H1 (cell line): ENCODE results near the gene PSMB1. TPM values are rescaled to one million over a fixed set of nuclear protein-coding genes. Genes with fewer than 3 reads are reported as not detected.

ENCODE experiments used
- ATF2 ChIP-seq: IDR thresholded peaks from 2 replicates; pipeline ENCODE4 v1.6.1; 2012; ENCODE audit warnings: low read length, inconsistent platforms
- BCL11A ChIP-seq, 2 experiments: IDR thresholded peaks; one replicate each; pipeline ENCODE4 v1.6.1; 2011; ENCODE audit warnings: low read depth in 2 of 2, low read length in 2 of 2, mild to moderate bottlenecking in 2 of 2
- CBX5 ChIP-seq: fragments of 300-800, 300-1000 bp; sonication (generic); IDR thresholded peaks from 2 replicates; pipeline ENCODE4 v1.7.1; 2016; ENCODE audit warnings: antibody characterized with exemption, low read length, low read depth
- CTBP2 ChIP-seq: IDR thresholded peaks from 2 replicates; pipeline ENCODE4 v1.7.0; 2011; ENCODE audit warnings: borderline replicate concordance, mild to moderate bottlenecking, moderate library complexity, mixed read lengths, low read length; ENCODE audit not compliant: insufficient read depth, insufficient read length
- FOSL1 ChIP-seq: IDR thresholded peaks from 2 replicates; pipeline ENCODE4 v1.6.1; 2011; ENCODE audit warnings: mild to moderate bottlenecking, low read depth, low read length, moderate library complexity; ENCODE audit not compliant: insufficient read depth
- JUND ChIP-seq: IDR thresholded peaks from 2 replicates; pipeline ENCODE4 v1.6.1; 2011; ENCODE audit warnings: mild to moderate bottlenecking, improper control_type of control experiment, low read length
- KDM1A ChIP-seq: fragments of 200-600, 300-600 bp; sonication (generic); IDR thresholded peaks from 2 replicates; pipeline ENCODE4 v1.7.1; 2016; ENCODE audit warnings: mild to moderate bottlenecking, low read length, borderline replicate concordance
- MAFK ChIP-seq: IDR thresholded peaks from 2 replicates; pipeline ENCODE4 v1.6.1; 2012; ENCODE audit warnings: low read depth, mild to moderate bottlenecking, improper control_type of control experiment, low read length
- RBBP5 ChIP-seq: IDR thresholded peaks from 2 replicates; pipeline ENCODE4 v1.7.1; 2012; ENCODE audit warnings: low read depth, mild to moderate bottlenecking, inconsistent platforms, low read length, moderate library complexity, borderline replicate concordance
- SAP30 ChIP-seq: fragments of 300-600 bp; sonication (generic); IDR thresholded peaks from 2 replicates; pipeline ENCODE4 v1.7.1; 2012; ENCODE audit warnings: low read length, moderate library complexity, mild to moderate bottlenecking, inconsistent platforms; ENCODE audit not compliant: insufficient read depth, insufficient replicate concordance
- SIX5 ChIP-seq: IDR thresholded peaks from 2 replicates; pipeline ENCODE4 v1.6.1; 2011; ENCODE audit warnings: mild to moderate bottlenecking, low read depth, low read length
- SP2 ChIP-seq: IDR thresholded peaks from 2 replicates; pipeline ENCODE4 v1.6.1; 2012; ENCODE audit warnings: mild to moderate bottlenecking, low read length, inconsistent platforms
- SRF ChIP-seq: IDR thresholded peaks from 2 replicates; pipeline ENCODE4 v1.6.1; 2011; ENCODE audit warnings: mild to moderate bottlenecking, low read depth, low read length, moderate library complexity
- USF2 ChIP-seq: IDR thresholded peaks from 2 replicates; pipeline ENCODE4 v1.6.1; 2011; ENCODE audit warnings: low read length, improper control_type of control experiment
- polyA plus RNA-seq, 7 experiments: library from polyadenylated mRNA; depleted of rRNA in 3 of 7; stranded (reverse) in 5 of 7; unstranded in 2 of 7; fragments of >200 nt in 5 of 7; fragments of 200-250 nt in 2 of 7; gene quantifications; 1 replicate in 5 of 7; 2 replicates in 1 of 7; 4 replicates in 1 of 7; pipeline versions ENCODE4 v1.2.1 to v1.2.3, GENCODE V29; 2011 to 2013; ENCODE audit warnings: missing spikeins in 2 of 7, mixed read lengths in 2 of 7
- total RNA-seq: library from RNA; stranded (reverse); fragmentation: NEBNext Ultra II Directional; extraction: Animal tissue kit (Norgen Biotek cat#: 25700); gene quantifications from 2 replicates; pipeline ENCODE4 v1.2.1, GENCODE V29; 2021
- TF ChIP-seq, protein P1 (sequence below), 3 experiments: IDR thresholded peaks; 1 replicate in 2 of 3; 2 replicates in 1 of 3; pipeline versions ENCODE4 v1.5.1 to v1.6.1; 2011; ENCODE audit warnings: low read length in 3 of 3, mild to moderate bottlenecking in 3 of 3, inconsistent platforms in 2 of 3, low read depth in 1 of 3, moderate library complexity in 1 of 3; ENCODE audit not compliant: insufficient read depth in 1 of 3; ENCODE audit errors: control extremely low read depth in 1 of 3

PSMB1 gene
- total and polyA plus RNA-seq, 2 of the 8 experiments (the other 6 are each of a cell fraction or from before 2014, with no cell fraction given) = 237 to 609 TPM

- TF ChIP-seq RBBP5 = peak; percentile 65
- no peak for TF ChIP-seq CTBP2
- TF ChIP-seq, protein P1, sequence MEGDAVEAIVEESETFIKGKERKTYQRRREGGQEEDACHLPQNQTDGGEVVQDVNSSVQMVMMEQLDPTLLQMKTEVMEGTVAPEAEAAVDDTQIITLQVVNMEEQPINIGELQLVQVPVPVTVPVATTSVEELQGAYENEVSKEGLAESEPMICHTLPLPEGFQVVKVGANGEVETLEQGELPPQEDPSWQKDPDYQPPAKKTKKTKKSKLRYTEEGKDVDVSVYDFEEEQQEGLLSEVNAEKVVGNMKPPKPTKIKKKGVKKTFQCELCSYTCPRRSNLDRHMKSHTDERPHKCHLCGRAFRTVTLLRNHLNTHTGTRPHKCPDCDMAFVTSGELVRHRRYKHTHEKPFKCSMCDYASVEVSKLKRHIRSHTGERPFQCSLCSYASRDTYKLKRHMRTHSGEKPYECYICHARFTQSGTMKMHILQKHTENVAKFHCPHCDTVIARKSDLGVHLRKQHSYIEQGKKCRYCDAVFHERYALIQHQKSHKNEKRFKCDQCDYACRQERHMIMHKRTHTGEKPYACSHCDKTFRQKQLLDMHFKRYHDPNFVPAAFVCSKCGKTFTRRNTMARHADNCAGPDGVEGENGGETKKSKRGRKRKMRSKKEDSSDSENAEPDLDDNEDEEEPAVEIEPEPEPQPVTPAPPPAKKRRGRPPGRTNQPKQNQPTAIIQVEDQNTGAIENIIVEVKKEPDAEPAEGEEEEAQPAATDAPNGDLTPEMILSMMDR (IDR thresholded peaks at IDR 0.05; ENCODE audit: control extremely low read depth in 1 of 3, insufficient read depth in 1 of 3, low read depth in 1 of 3, low read length in 3 of 3) = peak in 1 of 3 experiments; percentile 3; a peak in 1 of 4 replicates
- no peak for TF ChIP-seq CBX5
- no peak for TF ChIP-seq USF2
- no peak for TF ChIP-seq SP2
- peak; percentile 87 for TF ChIP-seq SAP30
- no peak for TF ChIP-seq ATF2
- no peak for TF ChIP-seq JUND
- no peak for TF ChIP-seq SIX5
- no peak for TF ChIP-seq FOSL1
- TF ChIP-seq KDM1A = no peak
- no peak for TF ChIP-seq MAFK
- TF ChIP-seq BCL11A (IDR thresholded peaks at IDR 0.05; ENCODE audit: low read depth in 2 of 2, low read length in 2 of 2) = no peak
- TF ChIP-seq SRF = no peak
These were observed 31.3 kb upstream of the PSMB1 start, which contains the start of gene PDCD2 (continued) for GRCh38 chr6:170584181-170584953.
